ENCODE measurements around the gene PIAS2.
A peak's percentile ranks its signal among the peaks of the same experiment; 100 is the strongest.

PIAS2 gene

DNA sequence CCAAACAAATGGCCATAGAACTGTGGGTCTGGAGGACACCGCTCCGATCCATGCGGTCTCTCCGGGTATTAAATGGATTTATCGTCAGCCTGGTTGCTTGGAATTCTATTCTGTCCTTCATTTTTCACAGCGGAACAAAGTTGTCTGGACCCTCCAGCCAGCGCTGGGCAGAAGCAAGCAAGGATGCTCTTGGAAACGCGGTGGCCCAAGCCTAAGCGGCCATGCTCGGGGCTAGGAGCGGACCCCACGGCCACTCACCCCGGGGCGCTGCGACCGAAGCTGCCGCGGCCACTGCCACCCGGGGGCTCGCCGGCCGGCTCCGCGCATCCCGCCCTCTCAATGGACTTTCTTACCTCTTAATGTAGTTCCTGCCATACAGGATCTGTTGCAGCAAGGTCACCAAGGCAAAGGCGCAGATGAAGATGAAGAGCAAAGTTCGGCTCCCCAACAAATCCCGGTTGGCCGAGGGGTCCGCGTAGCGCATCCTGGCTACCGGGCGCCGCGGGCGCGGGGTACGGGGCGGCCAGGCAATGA is 161.2 kb downstream of the PIAS2 start:
- no peak for DNase-seq

DNA sequence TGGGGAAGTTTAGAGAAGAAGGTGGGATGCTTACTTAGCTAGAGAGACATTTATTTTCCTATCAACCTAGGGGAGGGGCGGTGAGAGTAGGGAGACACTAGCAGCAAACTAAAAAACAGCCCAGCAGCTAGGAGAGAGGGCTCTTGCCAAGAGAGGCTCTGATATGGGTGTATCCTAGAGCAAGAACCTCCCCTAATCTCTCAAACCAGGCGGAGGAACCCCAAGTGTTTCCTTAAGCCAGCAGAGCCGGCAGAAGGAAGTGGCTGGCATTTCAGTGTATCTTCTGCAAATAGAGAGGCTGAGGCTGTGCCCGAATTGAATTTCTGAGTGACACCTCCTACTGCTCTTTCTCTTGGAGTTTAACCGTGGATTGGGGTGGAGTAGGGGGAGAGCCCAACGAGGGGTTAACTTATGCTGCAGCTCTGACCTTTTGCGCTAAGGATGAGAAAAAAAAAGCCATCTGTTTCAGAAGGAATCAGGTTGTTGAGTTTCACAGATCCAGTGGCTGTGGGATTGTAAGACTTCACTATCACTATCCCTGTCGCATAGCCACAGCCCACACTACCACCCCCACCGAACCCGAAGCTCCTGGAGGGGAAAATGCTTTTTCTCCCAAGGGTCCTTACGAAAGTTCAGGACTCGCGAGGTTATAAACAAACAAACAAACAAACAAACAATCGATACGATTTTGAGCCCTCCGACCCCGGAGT is 161.8 kb downstream of the PIAS2 start:
- DNase-seq: no peak

DNA sequence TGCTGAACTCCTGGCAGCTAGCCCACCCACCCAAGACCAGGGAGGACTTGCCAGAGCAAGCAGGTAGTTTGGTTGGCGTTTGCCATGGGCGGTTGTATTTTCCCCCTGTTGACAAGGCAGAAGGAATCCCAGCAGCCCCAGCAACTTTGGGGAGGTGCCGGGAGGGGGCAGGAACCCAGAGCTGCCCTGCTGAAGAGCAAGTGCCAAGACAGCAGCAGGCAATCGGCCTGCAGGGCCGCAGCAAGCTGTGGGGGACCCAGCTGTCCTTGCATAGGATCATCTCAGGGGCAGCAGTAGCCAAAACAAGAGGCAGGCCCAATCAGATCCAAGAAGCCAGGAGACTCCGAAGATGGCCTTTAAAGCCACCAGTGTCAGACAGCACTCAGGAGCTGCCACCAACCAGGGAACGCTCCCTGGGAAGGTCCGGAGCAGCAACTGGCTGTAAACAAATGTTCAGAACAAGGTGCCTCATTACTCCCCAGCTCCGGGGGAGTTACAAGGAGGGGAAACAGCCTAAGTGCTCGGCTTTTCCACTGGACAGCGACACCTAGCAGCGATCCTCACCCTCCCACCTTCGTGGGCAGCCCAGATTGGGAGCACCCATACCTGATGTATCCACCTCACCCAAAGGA is 162.5 kb downstream of the PIAS2 start:
- DNase-seq: no peak

DNA sequence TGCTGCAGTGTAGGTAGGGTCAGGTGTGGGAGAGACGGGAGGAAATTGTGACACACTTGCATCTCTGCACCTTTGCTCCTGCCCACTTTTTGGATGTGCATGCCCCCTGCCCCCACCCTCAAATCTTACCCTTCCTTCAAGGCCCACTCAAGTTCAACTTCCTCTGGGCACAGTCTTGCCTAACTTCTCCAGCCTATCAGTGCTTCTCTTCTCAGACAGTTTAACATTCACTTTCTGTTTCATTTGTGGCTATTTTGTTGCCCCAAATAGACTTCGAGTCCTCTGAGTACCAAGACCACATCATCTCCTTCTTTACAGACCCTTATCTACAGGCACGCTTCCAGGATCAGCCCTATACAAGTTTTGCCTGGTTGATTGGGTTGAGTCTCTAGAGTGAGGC is 163.1 kb downstream of the PIAS2 start:
- DNase-seq: peak; percentile 62
